ENCODE data around the gene CCDC148.

Gene CCDC148

GRCh38 chr2:158184556-158185343 lies 271.8 kb downstream of the CCDC148 start:
- Mint-ChIP-seq H3K27ac (no peak overlapping the region), H3K9me3 (no peaks in the 10 kb centered on the region), H3K4me1 (peaks cover 4% of the 10 kb centered on the region), H3K36me3 (no peaks in the 10 kb centered on the region), H3K4me3 (no peak overlapping the region)
- ATAC-seq (no peak), DNase-seq (ENCODE audit: low spot score in 2 of 2) (no peak)

- Mint-ChIP-seq H3K36me3 (no peaks in the 10 kb centered on the region), H3K9me3 (no peaks in the 10 kb centered on the region), H3K4me3 (no peak overlapping the region), H3K27ac (no peak overlapping the region), H3K4me1 (no peaks in the 10 kb centered on the region)
- DNase-seq (ENCODE audit: low spot score in 2 of 2) (no peak), ATAC-seq (no peak)
Observed at GRCh38 chr2:158184001-158184400, 272.6 kb downstream of the CCDC148 start.

- no peaks in the 10 kb centered on the region for H3K36me3 Mint-ChIP-seq
- no peaks in the 10 kb centered on the region for H3K9me3 Mint-ChIP-seq
- H3K4me3 Mint-ChIP-seq = no peak overlapping the region
- DNase-seq (ENCODE audit: low spot score in 2 of 2) = no peak
- no peaks in the 10 kb centered on the region for H3K4me1 Mint-ChIP-seq
- no peak for ATAC-seq
- no peak overlapping the region for H3K27ac Mint-ChIP-seq
Observed at GRCh38 chr2:158182676-158183295, 273.8 kb downstream of the CCDC148 start.

- no peak for ATAC-seq
- no peaks in the 10 kb centered on the region for H3K9me3 Mint-ChIP-seq
- H3K4me3 Mint-ChIP-seq = no peak overlapping the region
- H3K4me1 Mint-ChIP-seq = no peaks in the 10 kb centered on the region
- no peak overlapping the region for H3K27ac Mint-ChIP-seq
- H3K36me3 Mint-ChIP-seq = no peaks in the 10 kb centered on the region
- DNase-seq (ENCODE audit: low spot score in 2 of 2) = no peak
Observed at GRCh38 chr2:158181171-158181570, 275.4 kb downstream of the CCDC148 start.

- ATAC-seq = no peak
- H3K9me3 Mint-ChIP-seq = no peaks in the 10 kb centered on the region
- no peak overlapping the region for H3K27ac Mint-ChIP-seq
- no peak for DNase-seq (ENCODE audit: low spot score in 2 of 2)
- H3K36me3 Mint-ChIP-seq = no peaks in the 10 kb centered on the region
- H3K4me3 Mint-ChIP-seq = no peak overlapping the region
- no peaks in the 10 kb centered on the region for H3K4me1 Mint-ChIP-seq
Observed at GRCh38 chr2:158179660-158180059, 276.9 kb downstream of the CCDC148 start.

GRCh38 chr2:158178646-158179045 lies 277.9 kb downstream of the CCDC148 start:
- ATAC-seq = no peak
- H3K4me3 Mint-ChIP-seq = no peak overlapping the region

GRCh38 chr2:158174956-158175355 lies 281.6 kb downstream of the CCDC148 start:
- Mint-ChIP-seq H3K9me3 (peaks cover 2% of the 10 kb centered on the region), H3K4me1 (no peaks in the 10 kb centered on the region), H3K4me3 (no peak overlapping the region), H3K36me3 (no peaks in the 10 kb centered on the region), H3K27ac (no peak overlapping the region)
- ATAC-seq (peak; percentile 28), DNase-seq (ENCODE audit: low spot score in 2 of 2) (no peak)

More at GRCh38 chr2:158178646-158179045, 277.9 kb downstream of the CCDC148 start:
- Mint-ChIP-seq H3K36me3 (no peaks in the 10 kb centered on the region), H3K4me1 (no peaks in the 10 kb centered on the region), H3K9me3 (no peaks in the 10 kb centered on the region), H3K27ac (no peak overlapping the region)
- DNase-seq (ENCODE audit: low spot score in 2 of 2) = no peak

- ATAC-seq (peak; percentile 45), DNase-seq (ENCODE audit: low spot score in 2 of 2) (no peak)
- H3K27ac Mint-ChIP-seq = no peak overlapping the region
- H3K36me3 Mint-ChIP-seq = no peaks in the 10 kb centered on the region
- H3K9me3 Mint-ChIP-seq = peaks cover 2% of the 10 kb centered on the region
- no peaks in the 10 kb centered on the region for H3K4me1 Mint-ChIP-seq
- no peak overlapping the region for H3K4me3 Mint-ChIP-seq
Observed at GRCh38 chr2:158174495-158174894, 282.1 kb downstream of the CCDC148 start.

- no peak for ATAC-seq
- no peaks in the 10 kb centered on the region for H3K4me1 Mint-ChIP-seq
- H3K27ac Mint-ChIP-seq = no peak overlapping the region
- DNase-seq (ENCODE audit: low spot score in 2 of 2) = no peak
- no peak overlapping the region for H3K4me3 Mint-ChIP-seq
- H3K36me3 Mint-ChIP-seq = no peaks in the 10 kb centered on the region
- H3K9me3 Mint-ChIP-seq = peaks cover 2% of the 10 kb centered on the region
Observed at GRCh38 chr2:158172719-158173118, 283.8 kb downstream of the CCDC148 start.

- H3K4me1 Mint-ChIP-seq = no peaks in the 10 kb centered on the region
- DNase-seq (ENCODE audit: low spot score in 2 of 2) (no peak), ATAC-seq (peak; percentile 55)
- H3K27ac Mint-ChIP-seq = no peak overlapping the region
- no peak overlapping the region for H3K4me3 Mint-ChIP-seq
- no peaks in the 10 kb centered on the region for H3K9me3 Mint-ChIP-seq
- H3K36me3 Mint-ChIP-seq = no peaks in the 10 kb centered on the region
Observed at GRCh38 chr2:158154596-158154995, 302.0 kb downstream of the CCDC148 start.

- H3K4me3 Mint-ChIP-seq = no peak overlapping the region
- H3K27ac Mint-ChIP-seq = no peak overlapping the region
- H3K9me3 Mint-ChIP-seq = no peaks in the 10 kb centered on the region
- no peaks in the 10 kb centered on the region for H3K36me3 Mint-ChIP-seq
- peak; percentile 46 for ATAC-seq
- no peak for DNase-seq (ENCODE audit: low spot score in 2 of 2)
- H3K4me1 Mint-ChIP-seq = no peaks in the 10 kb centered on the region
Observed at GRCh38 chr2:158153270-158154015, 303.1 kb downstream of the CCDC148 start.

- Mint-ChIP-seq H3K4me1 (no peaks in the 10 kb centered on the region), H3K36me3 (no peaks in the 10 kb centered on the region), H3K9me3 (peaks cover 4% of the 10 kb centered on the region), H3K4me3 (no peak overlapping the region), H3K27ac (no peak overlapping the region)
- DNase-seq (ENCODE audit: low spot score in 2 of 2) (no peak), ATAC-seq (no peak)
Observed at GRCh38 chr2:158144914-158145625, 311.5 kb downstream of the CCDC148 start.

GRCh38 chr2:158143703-158144360 lies 312.7 kb downstream of the CCDC148 start:
- no peak for DNase-seq (ENCODE audit: low spot score in 2 of 2)
- Mint-ChIP-seq H3K4me1 (no peaks in the 10 kb centered on the region), H3K4me3 (no peak overlapping the region), H3K36me3 (no peaks in the 10 kb centered on the region), H3K27ac (no peak overlapping the region), H3K9me3 (peaks cover 4% of the 10 kb centered on the region)
- ATAC-seq = no peak

GRCh38 chr2:158142568-158143332 lies 313.8 kb downstream of the CCDC148 start:
- Mint-ChIP-seq H3K4me1 (no peaks in the 10 kb centered on the region), H3K4me3 (no peak overlapping the region), H3K27ac (no peak overlapping the region), H3K9me3 (peaks cover 4% of the 10 kb centered on the region), H3K36me3 (no peaks in the 10 kb centered on the region)
- DNase-seq (ENCODE audit: low spot score in 2 of 2) (no peak), ATAC-seq (no peak)

All from stimulated activated effector memory CD8-positive, alpha-beta T cell treated with anti-CD3 and anti-CD28 coated beads, Interleukin-12 subunit alpha, Interleukin-12 subunit beta, amount 100 ng/mL, for 72 hours (primary cell).